Measurements from ENCODE around the gene HOXB5. TPM values are rescaled to one million over a fixed set of nuclear protein-coding genes. Genes with fewer than 3 reads are reported as not detected.

The HOXB5 gene
- total RNA-seq, 4 donors from 2014 or later: 0.15 to 0.55 TPM; not detected in 2

- H3K4me3 ChIP-seq (ENCODE audit: low read depth, poor library complexity, severe bottlenecking): no peak overlapping the region
- WGBS, 2 donors: 70% methylated on average over 6 of the region's 6 CpGs
- DNase-seq (ENCODE audit: low spot score in 2 of 2): no peak
- TF ChIP-seq POLR2A (IDR thresholded peaks at IDR 0.05): no peak
- no peak for TF ChIP-seq CTCF (IDR thresholded peaks at IDR 0.05)
- intact Hi-C loops (cut with DNase I; ENCODE audit: low total_unique reads): no loop called here
Observed at GRCh38 chr17:48548523-48549280, 44.9 kb downstream of the HOXB5 start.

DNA sequence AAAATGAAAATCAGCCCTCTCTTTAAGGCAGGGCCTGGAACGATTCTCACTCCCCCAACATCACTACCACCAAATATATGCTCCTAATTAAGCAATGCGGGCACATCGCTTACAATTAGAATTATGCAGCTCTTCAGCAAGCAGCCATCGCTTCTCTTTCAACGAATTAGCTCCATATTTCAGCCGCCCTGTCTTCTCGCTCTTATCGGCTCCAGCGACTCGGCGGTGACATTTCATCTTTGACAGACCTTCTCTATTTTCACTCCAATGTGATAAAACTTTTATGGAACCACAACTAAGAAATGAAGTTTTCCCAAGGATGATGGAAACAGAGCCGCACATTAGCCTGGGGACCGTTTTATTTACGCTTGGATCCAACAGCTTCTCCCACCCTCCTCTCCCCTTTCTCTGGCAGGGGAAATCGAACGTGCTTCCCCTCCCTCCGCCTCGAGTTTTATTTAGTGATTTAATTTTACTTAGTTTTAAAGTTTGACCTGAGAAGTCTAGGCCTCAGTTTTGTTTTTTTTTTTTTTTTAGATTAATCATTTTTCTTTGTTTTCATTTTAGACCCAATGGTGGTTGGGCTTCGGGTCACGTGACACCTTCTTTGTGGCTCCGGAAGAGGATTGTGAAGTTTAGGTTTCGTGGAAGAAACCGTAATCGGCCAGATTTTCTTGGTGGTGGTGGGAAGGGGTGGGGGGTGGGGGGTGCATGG, 45.6 kb downstream of the HOXB5 start:
- no peak overlapping the region for H3K4me3 ChIP-seq (ENCODE audit: low read depth, poor library complexity, severe bottlenecking)
- TF ChIP-seq CTCF (IDR thresholded peaks at IDR 0.05): no peak
- no peak for TF ChIP-seq POLR2A (IDR thresholded peaks at IDR 0.05)
- WGBS, 2 donors: 52% methylated on average over 24 of the region's 24 CpGs
- DNase-seq (ENCODE audit: low spot score in 2 of 2): no peak
- intact Hi-C loops (cut with DNase I; ENCODE audit: low total_unique reads): no loop called here

DNA sequence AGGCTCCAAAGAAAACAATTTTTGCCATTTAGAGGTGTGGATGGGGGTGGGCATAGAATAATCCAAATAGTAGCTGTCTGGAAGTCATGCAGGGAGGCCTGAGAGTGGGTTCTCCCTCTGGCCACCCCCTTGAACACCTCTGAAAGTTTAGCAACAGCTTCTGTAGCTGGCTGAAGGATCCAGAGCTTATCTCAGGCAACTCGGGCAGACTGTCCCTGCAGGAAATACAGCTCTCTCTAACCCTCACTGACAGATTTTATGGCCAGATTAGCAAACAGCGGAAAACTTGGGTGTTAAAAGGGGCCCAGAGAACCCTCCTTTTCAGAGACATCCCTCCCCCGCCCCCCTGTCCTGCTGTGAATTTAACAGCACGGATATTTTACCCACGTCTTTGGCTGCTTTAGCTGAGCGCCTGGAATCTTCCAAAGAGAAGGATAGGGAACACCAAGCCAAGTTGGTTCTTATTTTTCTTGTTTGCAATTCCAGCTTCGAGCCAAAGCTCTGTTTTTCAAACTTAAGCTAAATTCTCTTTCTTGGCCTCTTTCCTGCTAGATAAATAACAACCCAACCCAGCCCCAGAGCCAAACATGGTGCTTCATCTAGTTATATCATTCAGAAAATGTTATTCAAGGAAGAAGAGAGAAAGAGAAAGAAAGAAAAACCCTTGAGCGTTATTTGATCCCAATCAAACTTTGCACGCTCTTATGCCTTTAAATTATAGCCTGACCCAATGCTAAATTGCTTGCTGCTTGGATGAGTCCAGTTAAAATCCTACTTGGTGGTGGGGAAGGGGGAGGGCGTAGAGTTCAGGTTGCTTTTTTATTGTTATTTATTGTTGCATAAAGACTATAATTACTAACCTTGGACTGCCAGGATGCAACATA, 46.4 kb downstream of the HOXB5 start:
- no peak overlapping the region for H3K4me3 ChIP-seq (ENCODE audit: low read depth, poor library complexity, severe bottlenecking)
- intact Hi-C loops (cut with DNase I; ENCODE audit: low total_unique reads): no loop called here
- TF ChIP-seq POLR2A (IDR thresholded peaks at IDR 0.05): no peak
- no peak for TF ChIP-seq CTCF (IDR thresholded peaks at IDR 0.05)
- WGBS, 2 donors: 19 to 20% methylated on average over 10 of the region's 10 CpGs
- no peak for DNase-seq (ENCODE audit: low spot score in 2 of 2)

GRCh38 chr17:48546137-48546923, 47.2 kb downstream of the HOXB5 start:
- DNase-seq (ENCODE audit: low spot score in 2 of 2): no peak
- WGBS, 2 donors: 37 to 43% methylated on average over 10 of the region's 10 CpGs
- intact Hi-C loops (cut with DNase I; ENCODE audit: low total_unique reads): no loop called here
- no peak for TF ChIP-seq POLR2A (IDR thresholded peaks at IDR 0.05)
- TF ChIP-seq CTCF (IDR thresholded peaks at IDR 0.05): no peak
- no peak overlapping the region for H3K4me3 ChIP-seq (ENCODE audit: low read depth, poor library complexity, severe bottlenecking)

DNA sequence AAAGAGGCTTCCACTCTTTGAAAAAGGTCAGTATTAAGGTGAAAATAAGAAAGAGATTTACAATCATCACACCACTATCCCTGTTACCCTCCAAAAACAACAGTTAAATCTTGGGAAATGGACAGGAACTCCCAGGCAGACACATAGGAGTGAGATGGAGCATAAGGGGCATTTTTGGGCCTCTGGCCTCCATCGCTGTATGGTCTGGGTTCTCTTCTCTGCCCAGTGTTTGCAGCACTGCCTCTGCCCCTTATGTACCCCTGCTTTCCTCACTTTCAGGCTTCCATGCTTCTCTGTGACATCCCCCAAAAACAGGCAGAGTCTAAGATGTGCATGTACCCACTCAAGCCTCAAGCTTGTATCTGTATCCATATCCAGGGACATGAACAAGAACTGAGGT, 48.0 kb downstream of the HOXB5 start:
- intact Hi-C loops (cut with DNase I; ENCODE audit: low total_unique reads): no loop called here
- WGBS, 2 donors: 96 to 100% methylated on average over 1 of the region's 1 CpG
- H3K4me3 ChIP-seq (ENCODE audit: low read depth, poor library complexity, severe bottlenecking): no peak overlapping the region
- no peak for DNase-seq (ENCODE audit: low spot score in 2 of 2)
- TF ChIP-seq CTCF (IDR thresholded peaks at IDR 0.05) (no peak), POLR2A (IDR thresholded peaks at IDR 0.05) (no peak)
